GM23338 (cell line): ENCODE results near the gene CYGB. TPM values are rescaled to one million over a fixed set of nuclear protein-coding genes. Genes with fewer than 3 reads are reported as not detected.

Experiments used
- ATAC-seq: fragments of 200-7000 bp; cut with Tn5 transposase; 3 replicates; pipeline ENCODE4 v1.9.1; 2020
- DNase-seq: peaks from one replicate; pipeline ENCODE4 v3.0.0-alpha.2; 2015; ENCODE audit warnings: low spot score
- H2AFZ ChIP-seq: fragments of 200-600 bp; sonication (generic); 2 replicates; pipeline ENCODE4 v1.8.0; 2016; ENCODE audit warnings: antibody characterized with exemption, mild to moderate bottlenecking, moderate library complexity
- H3F3A ChIP-seq: fragments of 200-600 bp; sonication (generic); replicated peaks from 2 replicates; pipeline ENCODE4 v1.8.0; 2017; ENCODE audit warnings: antibody characterized with exemption, mixed run types, low read depth
- H3K27ac ChIP-seq: fragments of 200-600 bp; sonication (generic); 2 replicates; pipeline ENCODE4 v1.6.1; 2016; ENCODE audit warnings: low read depth
- H3K27me3 ChIP-seq: fragments of 200-600 bp; sonication (generic); 2 replicates; pipeline ENCODE4 v1.8.0; 2016; ENCODE audit warnings: mild to moderate bottlenecking, mixed run types, moderate library complexity; ENCODE audit not compliant: insufficient read depth
- H3K36me3 ChIP-seq: fragments of 200-600 bp; sonication (generic); 2 replicates; pipeline ENCODE4 v1.8.0; 2016; ENCODE audit warnings: mild to moderate bottlenecking; ENCODE audit not compliant: insufficient read depth
- H3K4me1 ChIP-seq: fragments of 200-600 bp; sonication (generic); 2 replicates; pipeline ENCODE4 v1.8.0; 2016; ENCODE audit warnings: mild to moderate bottlenecking, moderate library complexity; ENCODE audit not compliant: insufficient read depth
- H3K4me2 ChIP-seq: fragments of 200-600 bp; sonication (generic); 2 replicates; pipeline ENCODE4 v1.7.1; 2017; ENCODE audit warnings: mixed run types
- H3K4me3 ChIP-seq: fragments of 200-600 bp; sonication (generic); 2 replicates; pipeline ENCODE4 v1.6.1; 2016; ENCODE audit warnings: mixed run types
- H3K79me2 ChIP-seq: fragments of 200-600 bp; sonication (generic); replicated peaks from 2 replicates; pipeline ENCODE4 v1.8.0; 2017; ENCODE audit warnings: mild to moderate bottlenecking; ENCODE audit not compliant: insufficient read depth
- H3K9me2 ChIP-seq: fragments of 200-600 bp; sonication (generic); 2 replicates; pipeline ENCODE4 v1.8.0; 2017; ENCODE audit not compliant: insufficient read depth
- H4K20me1 ChIP-seq: fragments of 200-600 bp; sonication (generic); replicated peaks from 2 replicates; pipeline ENCODE4 v1.8.0; 2017; ENCODE audit warnings: mild to moderate bottlenecking; ENCODE audit not compliant: insufficient read depth
- H3K27ac Mint-ChIP-seq: 2 replicates; pipeline ENCODE4 v1.8.0; 2020; ENCODE audit warnings: inconsistent platforms, mild to moderate bottlenecking, moderate library complexity, mixed read lengths
- H3K27me3 Mint-ChIP-seq: 3 replicates; pipeline ENCODE4 v1.8.0; 2022; ENCODE audit warnings: low read depth, mild to moderate bottlenecking, moderate library complexity, mixed read lengths, inconsistent platforms; ENCODE audit not compliant: insufficient read depth, poor library complexity
- H3K36me3 Mint-ChIP-seq: 3 replicates; pipeline ENCODE4 v1.8.0; 2021; ENCODE audit warnings: low read depth, mild to moderate bottlenecking, inconsistent platforms, moderate library complexity, mixed read lengths
- H3K4me1 Mint-ChIP-seq: 3 replicates; pipeline ENCODE4 v1.8.0; 2020; ENCODE audit warnings: mild to moderate bottlenecking, inconsistent platforms, mixed read lengths
- H3K4me3 Mint-ChIP-seq: 3 replicates; pipeline ENCODE4 v1.8.0; 2021; ENCODE audit warnings: moderate library complexity, mild to moderate bottlenecking, inconsistent platforms, mixed read lengths
- H3K9me3 Mint-ChIP-seq: 3 replicates; pipeline ENCODE4 v1.8.0; 2020; ENCODE audit warnings: moderate library complexity, mild to moderate bottlenecking, inconsistent platforms, mixed read lengths
- CREB1 ChIP-seq: fragments of 250-450 bp; sonication (Bioruptor Pico); IDR thresholded peaks from 2 replicates; pipeline ENCODE4 v1.5.0; 2020; ENCODE audit warnings: low read depth, mild to moderate bottlenecking, moderate library complexity
- EZH2 ChIP-seq: fragments of 200-600 bp; sonication (generic); IDR thresholded peaks from one replicate; pipeline ENCODE4 v1.8.0; 2017; ENCODE audit warnings: antibody characterized with exemption, mild to moderate bottlenecking, low read depth; ENCODE audit not compliant: unreplicated experiment
- EZH2phosphoT487 ChIP-seq: fragments of 200-600 bp; sonication (generic); IDR thresholded peaks from one replicate; pipeline ENCODE4 v1.8.1; 2018; ENCODE audit warnings: antibody characterized with exemption; ENCODE audit not compliant: unreplicated experiment
- JUNB ChIP-seq: IDR thresholded peaks from one replicate; pipeline ENCODE4 v1.6.1; 2016; ENCODE audit warnings: antibody characterized with exemption; ENCODE audit not compliant: unreplicated experiment
- NANOG ChIP-seq: IDR thresholded peaks from 2 replicates; pipeline ENCODE4 v1.6.1; 2016; ENCODE audit warnings: antibody characterized with exemption, borderline replicate concordance
- POLR2AphosphoS5 ChIP-seq: IDR thresholded peaks from 2 replicates; pipeline ENCODE4 v1.6.1; 2016; ENCODE audit warnings: antibody characterized with exemption, low read depth
- REST ChIP-seq: IDR thresholded peaks from one replicate; pipeline ENCODE4 v1.6.1; 2018; ENCODE audit warnings: antibody characterized with exemption; ENCODE audit not compliant: unreplicated experiment
- STAT1 ChIP-seq: IDR thresholded peaks from one replicate; pipeline ENCODE4 v1.6.1; 2016; ENCODE audit warnings: antibody characterized with exemption; ENCODE audit not compliant: unreplicated experiment
- ZNF114 ChIP-seq: fragments of 250-450 bp; sonication (Bioruptor Pico); IDR thresholded peaks from 2 replicates; pipeline ENCODE4 v1.5.0; 2020; ENCODE audit warnings: mild to moderate bottlenecking, moderate library complexity
- ZNF331 ChIP-seq: fragments of 250-450 bp; sonication (Bioruptor Pico); IDR thresholded peaks from 2 replicates; pipeline ENCODE4 v1.5.0; 2020; ENCODE audit warnings: low read depth, mild to moderate bottlenecking, moderate library complexity
- ZNF462 ChIP-seq: fragments of 250-450 bp; sonication (Bioruptor Pico); IDR thresholded peaks from 2 replicates; pipeline ENCODE4 v1.5.0; 2020; ENCODE audit warnings: mild to moderate bottlenecking, moderate library complexity
- polyA plus RNA-seq: library from polyadenylated mRNA; unstranded; fragments of >200 nt; fragmentation: Nextera tagmentation; extraction: Ambion mirVana; gene quantifications from 2 replicates; pipeline ENCODE4 v1.2.1, GENCODE V29; 2016
- total RNA-seq: library from RNA; depleted of rRNA; stranded (reverse); fragments of >200 nt; shearing (Covaris generic); gene quantifications from 2 replicates; pipeline ENCODE4 v1.2.3, GENCODE V29; 2014
- TF ChIP-seq, protein P1 (sequence below): IDR thresholded peaks from 2 replicates; pipeline ENCODE4 v1.6.1; 2016; ENCODE audit warnings: antibody characterized with exemption
- TF ChIP-seq, protein P2 (sequence below), 2 experiments: fragments of 200-600 bp in 1 of 2; sonication (generic) in 1 of 2; conservative IDR thresholded peaks; 2 replicates each; pipeline versions ENCODE4 v1.5.1 to v1.6.1; 2016 to 2017; ENCODE audit warnings: antibody characterized with exemption in 2 of 2, low read depth in 2 of 2, mild to moderate bottlenecking in 2 of 2, moderate library complexity in 1 of 2

Gene CYGB
- total and polyA plus RNA-seq, 2 experiments from 2014 or later, result 1.2 to 1.7 TPM

DNA sequence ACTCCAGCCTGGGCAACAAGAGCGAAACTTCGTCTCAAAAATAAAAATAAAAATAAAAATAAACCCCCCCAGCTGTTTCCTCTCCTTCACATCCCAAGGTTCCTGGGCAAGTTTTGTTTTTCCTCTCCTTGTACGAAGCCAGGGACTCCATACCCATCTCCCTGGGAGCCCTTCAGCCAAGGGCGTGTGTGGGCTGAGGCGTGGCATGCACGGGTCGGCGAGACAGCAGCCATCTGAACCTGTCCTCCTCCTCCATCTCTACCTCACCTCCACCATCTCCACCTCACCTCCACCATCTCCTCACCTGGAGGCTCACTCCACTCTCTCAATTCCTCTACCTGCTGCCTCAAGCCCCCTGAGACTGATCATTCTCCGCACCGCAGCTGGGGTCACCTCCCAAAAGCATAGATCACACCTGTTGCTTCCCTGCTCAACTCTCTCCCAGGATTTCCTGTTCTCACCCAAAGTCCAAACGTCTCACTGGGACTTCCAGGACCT, 53.2 kb downstream of the CYGB start:
- Histone ChIP-seq H3F3A (no peaks in the 10 kb centered on the region), H3K4me2 (no peak overlapping the region), H3K9me2 (no peaks in the 10 kb centered on the region), H3K4me3 (no peak overlapping the region), H4K20me1 (no peaks in the 10 kb centered on the region), H2AFZ (no peak overlapping the region), H3K4me1 (no peaks in the 10 kb centered on the region), H3K27ac (0 out of 2 replicates have a peak overlapping the region, but pooled peaks have one; percentile 50), H3K27me3 (no peaks in the 10 kb centered on the region), H3K36me3 (no peaks in the 10 kb centered on the region), H3K79me2 (no peaks in the 10 kb centered on the region)
- ATAC-seq (no peak), DNase-seq (no peak)
- TF ChIP-seq, protein P1, sequence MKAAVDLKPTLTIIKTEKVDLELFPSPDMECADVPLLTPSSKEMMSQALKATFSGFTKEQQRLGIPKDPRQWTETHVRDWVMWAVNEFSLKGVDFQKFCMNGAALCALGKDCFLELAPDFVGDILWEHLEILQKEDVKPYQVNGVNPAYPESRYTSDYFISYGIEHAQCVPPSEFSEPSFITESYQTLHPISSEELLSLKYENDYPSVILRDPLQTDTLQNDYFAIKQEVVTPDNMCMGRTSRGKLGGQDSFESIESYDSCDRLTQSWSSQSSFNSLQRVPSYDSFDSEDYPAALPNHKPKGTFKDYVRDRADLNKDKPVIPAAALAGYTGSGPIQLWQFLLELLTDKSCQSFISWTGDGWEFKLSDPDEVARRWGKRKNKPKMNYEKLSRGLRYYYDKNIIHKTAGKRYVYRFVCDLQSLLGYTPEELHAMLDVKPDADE, result no peak
- TF ChIP-seq EZH2phosphoT487, result no peak
- no peak for TF ChIP-seq EZH2
- no peak for TF ChIP-seq JUNB
- TF ChIP-seq ZNF462, result no peak
- TF ChIP-seq REST, result no peak
- TF ChIP-seq, protein P2, sequence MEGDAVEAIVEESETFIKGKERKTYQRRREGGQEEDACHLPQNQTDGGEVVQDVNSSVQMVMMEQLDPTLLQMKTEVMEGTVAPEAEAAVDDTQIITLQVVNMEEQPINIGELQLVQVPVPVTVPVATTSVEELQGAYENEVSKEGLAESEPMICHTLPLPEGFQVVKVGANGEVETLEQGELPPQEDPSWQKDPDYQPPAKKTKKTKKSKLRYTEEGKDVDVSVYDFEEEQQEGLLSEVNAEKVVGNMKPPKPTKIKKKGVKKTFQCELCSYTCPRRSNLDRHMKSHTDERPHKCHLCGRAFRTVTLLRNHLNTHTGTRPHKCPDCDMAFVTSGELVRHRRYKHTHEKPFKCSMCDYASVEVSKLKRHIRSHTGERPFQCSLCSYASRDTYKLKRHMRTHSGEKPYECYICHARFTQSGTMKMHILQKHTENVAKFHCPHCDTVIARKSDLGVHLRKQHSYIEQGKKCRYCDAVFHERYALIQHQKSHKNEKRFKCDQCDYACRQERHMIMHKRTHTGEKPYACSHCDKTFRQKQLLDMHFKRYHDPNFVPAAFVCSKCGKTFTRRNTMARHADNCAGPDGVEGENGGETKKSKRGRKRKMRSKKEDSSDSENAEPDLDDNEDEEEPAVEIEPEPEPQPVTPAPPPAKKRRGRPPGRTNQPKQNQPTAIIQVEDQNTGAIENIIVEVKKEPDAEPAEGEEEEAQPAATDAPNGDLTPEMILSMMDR (conservative IDR thresholded peaks at IDR 0.05; ENCODE audit: low read depth in 2 of 2), result no peak
- TF ChIP-seq ZNF114 (CRISPR knock-in tag), result no peak
- TF ChIP-seq CREB1 (CRISPR knock-in tag), result no peak
- TF ChIP-seq NANOG, result no peak
- TF ChIP-seq POLR2AphosphoS5, result no peak
- TF ChIP-seq STAT1, result no peak
- no peak for TF ChIP-seq ZNF331 (CRISPR knock-in tag)
- no peaks in the 10 kb centered on the region for H3K36me3 Mint-ChIP-seq
- no peaks in the 10 kb centered on the region; the same call in 2 of the 3 replicates for H3K4me1 Mint-ChIP-seq
- H3K27ac Mint-ChIP-seq, result peak overlapping the region; percentile 20; the same call in 1 of the 2 replicates
- no peaks in the 10 kb centered on the region for H3K9me3 Mint-ChIP-seq
- no peak overlapping the region for H3K4me3 Mint-ChIP-seq
- peaks cover 12% of the 10 kb centered on the region for H3K27me3 Mint-ChIP-seq
